GF-D8 (cell line): ENCODE data around the gene ATOSB.

ENCODE experiments used
- DNase-seq: peaks from one replicate; lab custom pipeline; 2025; lab: John Stamatoyannopoulos, UW

ATOSB gene

DNA sequence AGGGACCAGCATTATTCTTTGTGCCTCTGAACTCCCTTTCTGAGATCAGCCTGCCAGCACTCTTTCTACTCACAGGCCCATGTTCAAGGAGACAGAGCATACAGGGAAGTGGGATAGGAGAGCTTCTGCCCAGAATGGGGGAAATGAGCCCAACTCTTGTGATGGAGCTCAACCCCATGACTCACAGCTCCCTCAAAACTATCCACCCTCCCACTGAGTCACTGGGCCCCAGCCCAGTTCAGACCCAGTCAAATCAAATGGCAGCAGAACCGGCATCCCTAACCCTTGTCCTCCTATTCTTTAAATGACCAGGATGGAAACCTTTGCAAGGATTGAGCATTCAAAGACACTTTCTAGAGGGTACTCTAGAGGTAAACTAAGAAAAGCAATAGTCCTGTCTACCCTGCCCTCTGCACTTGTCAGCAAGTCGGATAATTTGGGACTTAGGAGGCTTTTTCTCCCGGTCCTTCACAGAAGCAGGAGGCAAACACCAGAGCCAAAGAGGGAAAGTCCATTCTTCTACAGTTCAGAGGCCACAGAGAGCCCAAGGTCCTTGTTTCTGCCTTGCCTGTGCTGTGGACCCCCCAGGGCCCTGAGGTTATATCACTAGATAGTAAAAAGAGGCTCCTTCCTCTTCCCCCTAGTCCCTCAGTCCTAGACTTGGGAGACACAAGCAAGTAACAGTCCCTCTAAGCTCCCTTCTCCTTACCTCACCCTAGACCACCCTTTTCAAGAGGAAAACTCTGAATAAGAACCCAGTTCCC lies 3.2 kb downstream of the ATOSB start:
- DNase-seq: no peak

DNA sequence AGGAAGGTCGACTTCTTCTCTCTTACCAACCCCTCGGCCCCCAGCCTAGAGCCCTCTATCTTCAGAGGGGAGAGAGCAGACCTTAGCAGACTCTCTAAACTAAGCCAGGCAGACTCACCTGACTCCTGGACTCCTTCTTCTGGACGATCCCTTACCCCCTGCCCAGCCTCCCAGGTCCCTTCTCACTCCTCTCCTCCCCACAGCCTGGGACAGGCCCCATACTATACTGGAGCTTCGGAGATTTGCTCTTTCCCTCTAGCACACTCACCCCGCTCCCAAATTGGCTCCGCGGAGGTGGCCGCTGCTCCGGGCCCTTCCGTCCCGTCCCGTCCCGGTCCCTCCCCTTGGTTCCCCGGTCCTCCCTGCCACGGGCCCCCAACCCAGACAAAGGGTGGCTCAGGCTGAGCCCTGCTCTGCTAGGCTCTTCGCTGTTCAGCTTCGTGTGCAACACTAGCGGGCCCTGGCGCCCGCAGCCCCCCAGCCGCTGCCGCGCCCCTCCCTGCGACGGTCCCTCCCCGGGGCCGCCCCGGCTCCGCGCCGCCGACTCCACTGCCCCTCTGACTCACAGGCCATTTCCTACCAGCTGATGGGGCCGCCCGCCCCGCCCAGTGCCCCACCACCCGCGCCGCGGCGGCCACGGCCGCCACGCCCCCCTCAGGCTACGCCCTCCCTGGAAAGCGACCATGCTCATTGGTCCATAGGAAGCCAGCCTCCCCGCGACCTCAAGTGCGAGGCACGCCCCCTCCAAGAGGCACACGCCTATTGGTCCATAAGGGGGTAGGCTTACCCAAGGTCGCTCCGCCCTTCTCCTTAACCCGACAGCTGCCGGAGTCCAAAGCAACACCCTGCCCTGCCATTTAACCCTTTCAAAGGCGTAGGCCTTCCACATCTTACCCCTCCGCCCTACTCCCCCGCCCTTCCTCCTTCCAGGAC lies 4.4 kb downstream of the ATOSB start:
- DNase-seq: peak; percentile 87

DNA sequence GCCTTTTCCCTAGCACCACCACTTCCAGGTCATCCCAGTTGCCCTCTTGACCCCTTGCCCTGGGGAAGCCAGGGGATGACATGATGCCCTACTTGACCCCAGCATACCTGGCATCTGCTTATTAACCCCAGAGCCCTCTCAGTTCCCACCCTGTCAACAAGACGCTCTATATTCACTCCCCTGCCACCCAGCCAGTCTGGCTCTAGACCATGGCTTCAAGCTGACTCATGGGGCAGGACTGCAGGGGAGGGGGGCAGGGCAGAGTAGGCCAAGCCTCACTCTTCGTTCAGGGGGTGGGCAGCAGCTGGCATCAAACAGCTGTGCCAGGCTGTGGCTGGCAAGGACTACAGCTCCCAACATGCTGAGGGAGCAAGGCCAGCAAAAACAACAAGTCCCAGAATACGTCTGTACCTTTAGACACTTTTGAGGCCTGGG lies 5.3 kb downstream of the ATOSB start:
- DNase-seq: no peak

DNA sequence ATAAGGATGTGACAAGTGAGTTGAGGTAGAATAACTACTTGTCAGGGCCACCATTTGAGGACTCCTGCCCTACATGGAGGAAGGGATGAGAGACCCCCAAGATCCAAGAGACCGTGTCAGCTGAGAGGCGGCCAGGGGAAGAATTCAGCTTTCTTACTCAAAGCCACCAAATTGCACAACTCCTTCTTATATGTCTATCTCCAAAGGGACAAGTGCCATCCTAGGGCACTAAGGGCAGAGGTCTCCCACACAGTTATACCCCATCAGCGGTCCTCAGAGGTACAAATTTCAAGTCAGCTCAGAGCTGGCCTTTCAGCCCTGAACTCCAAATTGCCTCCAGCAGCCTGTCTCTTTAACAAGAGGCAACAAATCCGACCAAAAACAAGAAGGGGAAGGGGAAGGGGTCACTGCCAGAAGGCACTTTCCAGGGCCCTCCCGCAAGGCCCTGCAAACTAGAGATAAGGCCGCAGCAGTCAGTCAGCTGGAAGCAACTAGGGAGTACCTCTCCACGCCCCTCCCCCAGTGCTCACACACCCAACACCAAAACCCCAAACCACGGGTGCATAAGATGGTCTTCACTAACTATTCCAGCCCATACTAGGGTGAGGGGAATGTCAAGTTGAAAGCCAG lies 6.6 kb downstream of the ATOSB start:
- DNase-seq: peak; percentile 78

DNA sequence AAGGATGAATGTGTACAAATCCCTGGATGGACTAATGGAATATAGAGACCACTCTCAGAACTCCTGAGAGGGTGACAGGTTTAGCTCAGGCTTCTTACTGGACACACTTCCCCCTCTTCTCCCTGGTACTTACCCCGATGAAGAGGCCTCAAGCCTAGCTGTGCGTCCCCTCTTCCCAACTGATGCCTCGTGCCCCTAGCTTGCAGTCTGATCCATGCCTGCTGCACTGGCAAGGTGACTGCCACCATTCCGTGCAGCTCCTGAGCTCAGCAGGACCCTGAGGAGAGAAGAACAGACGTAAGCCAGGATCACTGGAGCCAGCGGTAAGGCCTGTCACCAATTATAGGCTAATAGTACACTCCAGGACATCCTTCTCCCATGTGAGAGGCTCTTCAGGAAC lies 7.2 kb downstream of the ATOSB start:
- DNase-seq: no peak

DNA sequence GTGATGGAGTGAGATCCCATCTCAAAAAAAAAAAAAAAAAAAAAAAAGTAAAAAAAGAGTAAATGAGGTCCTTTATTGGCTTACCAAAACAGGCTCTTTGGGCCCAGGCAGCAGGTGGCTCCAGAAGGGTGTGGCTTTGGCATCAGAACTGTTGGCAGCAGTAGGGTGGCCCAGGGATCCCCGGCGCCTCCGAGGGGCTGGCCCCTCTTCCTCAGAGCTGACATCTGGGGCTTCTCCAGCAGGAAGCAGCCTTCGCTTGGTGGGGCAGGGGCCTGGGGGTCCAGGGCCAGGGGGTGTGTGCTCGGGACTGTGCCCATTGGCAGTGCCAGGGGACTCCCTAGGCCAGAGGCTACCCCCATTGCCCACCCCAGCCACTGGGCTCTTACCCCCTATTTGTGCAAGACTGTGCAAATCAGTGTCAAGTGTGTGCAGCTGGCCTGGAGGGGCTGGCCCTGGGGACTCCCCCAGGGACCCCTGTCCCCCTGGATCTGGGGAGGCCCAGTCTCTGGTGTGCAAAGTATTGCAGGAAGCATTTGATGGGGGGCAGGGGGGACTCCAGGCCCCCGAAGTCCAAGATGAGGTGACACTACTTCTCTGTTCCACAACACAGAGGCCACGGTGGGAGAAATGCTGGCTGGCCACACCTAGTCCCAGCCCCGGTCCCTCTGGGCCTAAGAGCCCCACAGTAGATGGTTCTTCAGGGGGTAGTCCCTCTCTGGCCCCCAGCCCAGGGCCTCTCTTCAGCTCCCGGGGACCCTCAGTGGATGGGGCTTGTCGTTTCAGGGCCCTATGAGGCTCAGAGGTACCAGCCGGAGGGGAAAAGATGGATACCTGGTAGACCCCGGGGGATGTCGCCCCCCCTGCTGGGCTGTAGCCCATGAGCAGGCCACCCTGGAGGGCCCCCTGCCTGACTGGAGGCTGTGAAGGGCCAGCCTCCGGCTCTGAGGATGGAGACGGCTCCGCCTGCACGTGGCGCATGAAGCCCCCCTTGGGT lies 8.1 kb downstream of the ATOSB start:
- DNase-seq: no peak

DNA sequence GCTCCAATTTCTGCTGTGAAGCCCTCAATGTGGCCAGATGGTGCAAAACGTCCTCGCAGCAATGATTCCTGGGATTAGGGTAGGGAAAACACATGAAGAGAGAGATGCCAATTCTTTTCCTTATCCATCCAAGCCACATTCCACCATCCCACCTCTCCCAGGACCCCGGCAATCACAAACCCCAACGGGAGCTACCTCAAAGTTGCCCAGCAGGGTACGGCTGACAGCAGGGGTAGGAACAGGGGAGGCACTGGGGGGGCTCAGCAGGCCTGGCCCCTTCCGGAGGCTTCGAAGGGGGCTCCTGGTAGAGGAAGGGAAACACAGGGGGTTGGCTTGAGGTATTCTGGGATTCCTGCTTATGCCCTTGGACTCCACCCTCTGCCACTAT lies 9.3 kb downstream of the ATOSB start:
- no peak for DNase-seq

DNA sequence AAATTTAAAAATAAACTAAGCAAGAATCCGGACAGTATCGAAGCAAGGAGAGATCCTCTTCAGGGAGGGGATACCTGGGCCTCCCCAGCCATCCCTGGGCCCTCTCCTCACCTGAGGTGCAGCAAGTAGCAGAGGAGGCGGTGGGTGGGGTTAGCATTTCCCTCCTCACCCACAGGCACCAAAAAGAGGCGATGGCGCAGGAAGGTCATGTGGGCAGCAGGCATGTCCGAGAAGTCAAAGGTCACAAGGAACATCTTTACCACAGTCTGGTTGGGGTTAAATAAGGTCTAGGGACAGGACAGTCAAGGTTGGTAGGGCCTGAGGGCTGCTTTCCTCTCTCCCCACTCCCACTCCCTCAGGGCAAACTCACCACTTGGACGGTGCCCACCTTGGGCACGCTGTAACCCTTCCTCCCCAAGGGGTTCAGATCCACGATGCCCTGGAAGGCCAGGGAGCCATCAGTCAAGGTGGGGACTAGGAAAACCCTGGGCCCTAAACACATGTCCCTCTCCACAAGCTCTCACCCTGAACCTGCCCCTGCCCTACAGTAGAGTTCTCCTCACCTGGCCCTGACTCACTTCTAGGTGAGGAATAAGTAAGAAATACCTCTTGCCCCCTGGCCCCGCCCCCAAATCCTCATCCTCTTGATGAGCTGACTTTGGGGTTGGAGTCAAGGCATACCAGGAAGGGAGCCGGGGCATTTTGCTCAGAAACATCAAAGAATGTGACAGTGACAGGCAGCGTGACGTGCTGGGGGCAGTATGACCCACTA lies 9.9 kb downstream of the ATOSB start:
- DNase-seq: no peak

DNA sequence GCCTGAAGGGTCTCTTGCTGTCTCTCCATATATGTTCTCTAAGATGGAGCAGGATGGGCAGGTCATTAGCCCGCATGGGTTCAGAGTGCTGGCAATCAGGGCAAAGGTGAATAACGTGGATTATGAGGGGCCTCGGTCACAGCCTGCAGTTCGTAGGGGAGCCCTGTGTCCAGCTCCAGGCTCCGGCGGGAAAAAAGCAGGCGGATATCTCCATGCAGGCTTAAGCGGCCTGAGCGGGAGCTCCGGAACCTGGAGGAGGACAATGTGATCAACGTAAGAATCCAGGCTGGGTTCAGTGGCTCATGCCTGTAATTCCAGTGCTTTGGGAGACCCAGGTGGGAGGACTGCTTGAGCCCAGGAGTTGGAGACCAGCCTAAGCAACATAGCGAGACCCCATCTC lies 10.5 kb downstream of the ATOSB start:
- DNase-seq: no peak

DNA sequence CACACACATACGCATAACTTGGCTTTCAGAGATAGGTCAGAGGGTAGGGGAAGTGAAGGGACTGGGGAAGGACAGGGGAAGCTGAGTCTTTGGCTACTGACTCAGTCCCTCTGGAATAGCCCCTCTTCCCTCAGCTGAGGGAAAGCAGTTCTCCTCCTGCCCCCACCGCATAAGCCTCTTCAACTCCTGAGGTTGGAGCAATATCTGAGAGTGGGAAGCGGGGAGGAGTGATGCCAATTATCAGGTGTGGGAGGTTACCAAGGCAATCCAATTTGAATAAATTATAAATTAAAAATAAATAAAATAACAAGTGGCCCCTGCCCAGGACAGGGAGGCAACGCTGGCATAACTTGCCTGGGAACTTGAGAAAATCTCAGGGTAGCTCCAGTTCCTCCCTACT lies 11.1 kb downstream of the ATOSB start:
- DNase-seq: no peak

DNA sequence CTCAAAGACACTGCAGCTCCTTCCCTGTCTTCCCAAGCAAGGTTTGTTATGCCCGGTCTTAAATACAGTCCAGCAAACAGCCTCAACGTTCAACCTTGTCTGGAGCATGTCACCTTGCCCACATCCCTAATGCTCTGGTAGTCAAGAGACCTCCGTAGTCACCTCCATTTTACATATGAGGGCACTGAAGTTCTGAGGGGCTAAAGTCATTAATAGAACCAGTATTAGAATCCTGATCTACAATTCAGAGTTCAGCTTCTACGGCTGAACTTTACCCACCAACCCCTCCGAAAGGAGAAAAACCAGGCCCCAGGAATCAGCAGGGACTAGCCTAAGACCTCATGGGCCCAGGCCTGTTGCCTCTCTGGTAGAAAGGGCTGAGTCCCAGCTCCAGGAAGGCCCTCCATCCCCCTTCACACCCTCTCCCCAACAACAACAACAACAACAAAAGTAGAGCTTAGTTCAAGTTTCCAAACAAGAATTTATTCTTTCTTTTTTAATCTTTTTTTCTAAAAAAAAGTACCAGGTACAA lies 11.9 kb downstream of the ATOSB start:
- no peak for DNase-seq

DNA sequence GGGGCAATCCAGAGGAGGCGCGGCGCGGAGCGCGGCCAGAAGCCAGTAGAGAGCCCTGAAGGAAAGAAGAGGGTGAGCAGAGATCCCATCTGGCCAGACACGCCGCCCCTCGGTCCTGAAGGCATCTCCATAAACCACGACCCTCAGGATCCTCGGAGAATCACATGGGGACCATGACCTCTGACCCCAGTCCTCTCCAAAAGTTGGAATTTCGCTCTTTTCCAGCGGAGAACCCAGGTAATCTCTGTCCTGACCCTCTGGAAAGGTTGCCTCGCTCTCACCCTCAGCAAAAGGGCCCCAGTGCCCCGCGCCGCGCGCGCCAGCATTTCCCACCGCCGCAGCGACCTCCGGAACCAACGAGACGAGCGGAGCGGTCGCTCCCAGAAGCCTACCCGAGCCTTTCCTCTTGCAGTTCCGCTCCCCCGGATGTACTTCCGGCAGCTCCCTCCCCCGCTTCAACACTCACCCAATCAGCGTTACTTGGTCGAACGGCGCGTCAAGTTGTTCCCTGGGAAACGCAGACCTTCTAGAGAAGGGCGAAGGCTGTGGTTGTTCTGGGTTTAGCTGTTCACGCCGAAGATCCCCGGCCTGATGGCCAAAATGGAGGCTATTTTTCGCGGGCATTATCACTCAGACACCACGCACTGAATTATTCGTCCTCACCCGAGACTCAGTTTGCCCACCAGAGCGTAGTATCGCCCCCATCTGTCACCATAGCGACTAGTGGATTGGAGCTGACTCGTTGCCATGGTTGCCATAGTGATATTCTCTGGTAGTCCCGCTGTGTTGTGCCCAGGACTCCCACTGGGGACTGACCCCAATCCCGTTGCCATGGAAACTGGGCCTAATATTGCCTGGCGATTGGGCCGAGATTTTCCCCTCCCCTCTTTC lies 12.6 kb downstream of the ATOSB start, which contains the start of gene STOML2:
Gene STOML2, minus strand, starts transcription at position 363 of the 891 bp plus-strand sequence. Its CDS starts 37 bp downstream, at position 326.
- DNase-seq: peak; percentile 87

DNA sequence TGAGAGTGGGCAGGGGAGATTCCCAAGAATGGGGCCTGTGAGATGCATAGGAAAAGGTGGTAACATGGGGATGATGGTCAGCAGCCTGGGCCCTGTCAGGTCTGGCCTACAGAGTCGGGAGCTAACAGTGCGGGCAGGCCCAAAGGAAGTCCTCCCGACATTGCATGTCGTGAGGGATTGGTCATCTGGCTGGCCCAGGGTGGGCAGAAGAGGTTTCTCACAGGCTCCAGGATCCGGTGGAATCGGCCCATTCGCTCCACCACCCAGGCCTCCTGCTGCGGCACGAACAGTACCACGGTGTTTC lies 13.2 kb downstream of the ATOSB start:
- DNase-seq: no peak

DNA sequence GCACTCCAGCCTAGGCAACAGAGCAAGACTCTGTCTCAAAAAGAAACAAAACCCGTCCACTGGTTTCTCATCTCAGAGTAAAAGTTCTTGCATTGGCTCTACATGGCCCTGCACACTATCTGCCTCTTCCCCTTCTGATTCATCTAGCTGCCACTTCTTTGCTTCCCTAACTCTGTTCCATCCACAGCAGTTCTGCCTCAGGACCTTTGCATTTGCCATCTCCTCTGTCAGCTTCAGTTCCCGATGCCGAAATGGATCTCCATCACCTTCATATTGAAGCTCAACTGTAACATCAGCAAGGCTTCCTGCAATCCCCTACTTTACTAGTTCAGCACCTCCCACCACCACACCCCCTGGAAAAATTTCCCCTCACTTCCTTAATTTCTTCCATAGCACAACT lies 18.1 kb downstream of the ATOSB start:
- DNase-seq: no peak

DNA sequence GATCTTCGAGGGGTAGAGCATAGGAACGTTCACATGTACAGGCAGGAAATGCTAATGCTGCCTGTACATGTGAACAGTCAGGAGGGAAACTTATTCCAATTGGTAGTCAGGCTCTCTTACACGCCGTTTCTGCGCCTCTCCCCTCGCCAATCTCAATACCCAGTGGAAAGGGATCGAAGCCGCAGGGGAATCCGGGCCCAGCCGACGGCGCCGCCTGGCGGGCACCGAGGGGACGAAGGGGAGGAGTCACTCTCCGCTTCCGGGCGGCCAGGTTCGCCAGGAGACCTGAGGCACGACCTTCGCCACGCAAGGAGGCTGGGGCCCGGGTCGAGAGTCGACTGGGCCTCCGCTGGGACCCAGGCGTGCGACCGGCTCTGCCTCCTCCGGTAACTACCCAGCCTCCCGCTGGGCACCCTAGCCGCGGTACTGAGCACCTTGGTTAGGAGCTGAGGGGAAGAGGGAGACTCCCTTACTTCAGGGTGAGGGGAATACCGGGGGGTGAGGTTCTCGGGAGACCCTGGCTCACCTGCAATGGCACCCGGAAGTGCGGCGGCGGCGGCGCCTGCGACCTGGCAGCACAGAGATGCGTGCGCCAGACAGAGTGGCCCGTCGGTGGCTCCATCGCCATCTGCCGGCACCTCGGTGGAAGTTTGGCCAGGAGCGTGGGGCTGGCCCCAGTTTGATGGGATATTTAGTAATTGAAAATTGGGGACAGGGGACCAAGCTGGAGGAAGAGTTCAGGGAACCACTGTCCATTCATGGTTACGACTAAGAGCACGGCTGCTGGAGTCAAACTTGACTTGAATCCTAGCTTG lies 19.4 kb downstream of the ATOSB start, which contains the start of gene PIGO:
Gene PIGO, minus strand, starts transcription at position 557 of the 815 bp plus-strand sequence. CDS start 1,026 bp downstream, outside the sequence.
- DNase-seq: peak; percentile 62

DNA sequence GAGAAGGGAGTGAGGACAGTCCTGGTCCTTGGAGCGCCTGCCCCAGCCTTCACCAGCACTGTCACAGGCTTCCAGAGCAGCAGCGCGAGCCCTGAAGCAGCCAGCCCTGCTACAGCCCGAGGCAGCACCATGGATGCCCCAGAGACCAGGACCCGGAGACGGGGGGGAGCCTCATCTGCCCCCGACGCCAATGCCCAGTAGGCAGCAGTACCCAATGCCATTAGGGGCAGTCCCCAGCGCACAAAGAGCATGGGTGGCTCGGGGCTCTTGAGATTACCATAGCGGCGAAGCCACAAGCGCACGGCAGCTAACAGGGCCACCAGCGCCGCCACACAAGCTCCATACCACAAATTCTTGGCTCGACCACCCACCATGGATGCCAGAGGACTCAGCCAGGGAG lies 24.1 kb downstream of the ATOSB start:
- DNase-seq: no peak

DNA sequence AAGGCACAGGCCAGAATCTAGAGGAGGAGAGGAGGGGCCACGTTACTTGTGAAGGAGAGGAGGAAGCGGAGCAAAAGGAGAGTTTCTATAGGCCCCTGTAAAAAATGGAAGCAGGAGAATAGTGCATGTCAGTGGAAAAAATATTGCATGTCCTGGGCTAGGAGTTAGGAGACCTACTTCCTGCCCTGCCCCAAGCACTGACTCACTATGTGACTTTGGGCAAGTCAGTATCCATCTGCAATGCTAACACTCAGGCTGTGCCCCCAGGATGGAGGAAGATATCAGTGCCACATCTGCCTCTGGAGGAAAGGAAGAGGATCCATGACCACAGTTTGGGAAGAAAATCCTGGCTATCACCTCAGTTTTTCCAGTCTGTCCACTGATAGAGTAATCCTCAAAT lies 26.2 kb downstream of the ATOSB start:
- no peak for DNase-seq

DNA sequence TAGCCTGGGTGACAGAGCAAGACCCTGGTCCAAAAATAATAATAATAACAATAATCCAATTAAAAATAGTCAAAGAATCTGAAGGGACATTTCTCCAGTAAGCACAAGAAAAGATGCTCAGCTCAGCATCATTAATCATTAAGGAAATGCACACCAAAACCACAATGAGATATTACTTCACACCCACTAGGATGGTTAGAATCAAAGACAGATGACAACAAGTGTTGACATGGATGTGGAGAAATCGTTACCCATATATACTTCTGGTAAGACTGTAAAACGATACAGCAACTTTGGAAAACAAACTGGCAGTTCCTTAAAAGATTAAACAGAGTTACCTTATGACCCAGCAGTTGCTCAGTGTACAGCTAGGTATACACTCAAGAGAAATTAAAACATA lies 30.6 kb downstream of the ATOSB start:
- DNase-seq: no peak
